Stomach (tissue), 9 donors: Measurements from ENCODE around the gene PFKFB1. TPM values are rescaled to one million over a fixed set of nuclear protein-coding genes. Genes with fewer than 3 reads are reported as not detected.

Experiments
- DNase-seq, 2 donors: peaks; one replicate each; pipeline versions ENCODE4 v3.0.0 to v3.0.0-alpha.2; 2013 to 2019
- H3K27ac ChIP-seq, 5 donors: fragments of 200-600 bp in 4 of 5; sonication (generic) in 4 of 5; one replicate each; pipeline ENCODE4 v1.5.1; 2013 to 2019; ENCODE audit warnings: mild to moderate bottlenecking in 1 of 5, moderate library complexity in 1 of 5
- H3K27me3 ChIP-seq, 3 donors: fragments of 200-600 bp; sonication (generic); one replicate each; pipeline ENCODE4 v1.5.1; 2017 to 2019; ENCODE audit warnings: mixed run types in 1 of 3
- H3K36me3 ChIP-seq, 4 donors: fragments of 200-600 bp; sonication (generic); 1 replicate in 3 of 4; 2 replicates in 1 of 4; pipeline ENCODE4 v1.5.1; 2016 to 2019
- H3K4me1 ChIP-seq, 4 donors: fragments of 200-600 bp; sonication (generic); one replicate each; pipeline ENCODE4 v1.5.1; 2016 to 2019
- H3K4me3 ChIP-seq, 4 donors: fragments of 200-600 bp; sonication (generic) in 3 of 4; one replicate each; pipeline ENCODE4 v1.5.1; 2016 to 2019; ENCODE audit warnings: mild to moderate bottlenecking in 1 of 4
- H3K9me3 ChIP-seq, 4 donors: fragments of 200-600 bp; sonication (generic); one replicate each; pipeline ENCODE4 v1.5.1; 2016 to 2019
- CTCF ChIP-seq, 7 experiments: fragments of 450-650 bp in 4 of 7; fragments of 200-600 bp in 3 of 7; sonication (generic) in 3 of 7; IDR thresholded peaks; one replicate each; pipeline ENCODE4 v1.5.1; 2016 to 2019; ENCODE audit warnings: antibody characterized with exemption in 7 of 7, control low read depth in 2 of 7, mild to moderate bottlenecking in 1 of 7
- EP300 ChIP-seq: sonication (generic); formaldehyde crosslinking; IDR thresholded peaks from one replicate; pipeline ENCODE4 v1.6.1; 2017; ENCODE audit warnings: antibody characterized with exemption
- POLR2A ChIP-seq, 4 donors: fragments of 450-650 bp; IDR thresholded peaks; one replicate each; pipeline ENCODE4 v1.6.1; 2016; ENCODE audit warnings: antibody characterized with exemption in 4 of 4, control low read depth in 2 of 4, mild to moderate bottlenecking in 1 of 4, moderate library complexity in 1 of 4
- POLR2AphosphoS5 ChIP-seq, 3 donors: sonication (generic); formaldehyde crosslinking; IDR thresholded peaks; one replicate each; pipeline ENCODE4 v1.6.1; 2016; ENCODE audit warnings: antibody characterized with exemption in 3 of 3
- WGBS, 5 donors: extraction: QIAGEN DNeasy Blood & Tissue Kit in 3 of 5; methylation state at CpG; one replicate each; pipeline versions ENCODE4 v1.1.5 to v1.1.7; 2013 to 2018; 5-methylcytosine and 5-hydroxymethylcytosine counted together
- intact Hi-C: fragments of 100-400 bp; cut with DNase I; formaldehyde crosslinking; loops from one replicate; pipeline ENCODE4 v1.15.1; 2023; ENCODE audit warnings: low total_unique reads
- polyA plus RNA-seq, 3 donors: library from polyadenylated mRNA; stranded (reverse); fragments of 200-250 nt; gene quantifications; one replicate each; pipeline ENCODE4 v1.2.3, GENCODE V29; 2013
- total RNA-seq, 5 donors: library from RNA; depleted of rRNA; stranded (reverse); fragments of >200 nt; gene quantifications; one replicate each; pipeline versions ENCODE4 v1.1.0 to v1.2.3, GENCODE V29; 2014 to 2016
- donor health status: healthy with polysubstance abuse.
- donor health status: Bipolar disorder and iron deficiency.
- donor health status: healthy.

Gene PFKFB1
- total and polyA plus RNA-seq, 8 donors: 0.25 to 2.0 (median 0.57) TPM; not detected in 4

- Histone ChIP-seq H3K9me3 (peaks cover 0 to 23% (median 0%) of the 10 kb centered on the region in 4 donors), H3K4me1 (no peaks in the 10 kb centered on the region), H3K36me3 (no peaks in the 10 kb centered on the region), H3K4me3 (no peak overlapping the region), H3K27me3 (no peaks in the 10 kb centered on the region), H3K27ac (no peak overlapping the region)
- intact Hi-C loops: no loop called here
- no peak for DNase-seq
- TF ChIP-seq EP300 (no peak), CTCF (IDR thresholded peaks at IDR 0.05) (no peak), POLR2A (IDR thresholded peaks at IDR 0.05) (no peak), POLR2AphosphoS5 (IDR thresholded peaks at IDR 0.05) (no peak)
These were observed 15.5 kb downstream of the PFKFB1 start for GRCh38 chrX:54978448-54978847.

- 60 to 79% (median 74%) methylated on average over 4 of the region's 4 CpGs for WGBS, 5 donors
These were observed 16.6 kb downstream of the PFKFB1 start for GRCh38 chrX:54977387-54977786.

GRCh38 chrX:54964766-54965497 lies 29.1 kb downstream of the PFKFB1 start:
- DNase-seq: no peak
- no peak overlapping the region for H3K4me3 ChIP-seq
- no peak overlapping the region for H3K27ac ChIP-seq
- H3K36me3 ChIP-seq: no peaks in the 10 kb centered on the region
- H3K9me3 ChIP-seq: peaks cover 0 to 18% (median 7%) of the 10 kb centered on the region in 4 donors
- no peaks in the 10 kb centered on the region for H3K4me1 ChIP-seq
- intact Hi-C loops: no loop called here
- TF ChIP-seq EP300 (no peak), POLR2A (IDR thresholded peaks at IDR 0.05) (no peak), POLR2AphosphoS5 (IDR thresholded peaks at IDR 0.05) (no peak), CTCF (IDR thresholded peaks at IDR 0.05) (no peak)
- H3K27me3 ChIP-seq: no peaks in the 10 kb centered on the region
- 64 to 82% (median 74%) methylated on average over 4 of the region's 4 CpGs for WGBS, 5 donors

More at GRCh38 chrX:54977387-54977786, 16.6 kb downstream of the PFKFB1 start:
- TF ChIP-seq EP300 (no peak), CTCF (IDR thresholded peaks at IDR 0.05) (no peak), POLR2AphosphoS5 (IDR thresholded peaks at IDR 0.05) (no peak), POLR2A (IDR thresholded peaks at IDR 0.05) (no peak)
- Histone ChIP-seq H3K4me1 (no peaks in the 10 kb centered on the region), H3K27me3 (no peaks in the 10 kb centered on the region), H3K36me3 (no peaks in the 10 kb centered on the region), H3K9me3 (peaks cover 0 to 18% (median 0%) of the 10 kb centered on the region in 4 donors), H3K27ac (no peak overlapping the region), H3K4me3 (no peak overlapping the region)
- no peak for DNase-seq
- intact Hi-C loops: no loop called here

- no peak for DNase-seq
- 67 to 100% (median 85%) methylated on average over 1 of the region's 1 CpG for WGBS, 5 donors
- Histone ChIP-seq H3K4me1 (no peaks in the 10 kb centered on the region), H3K9me3 (no peaks in the 10 kb centered on the region), H3K27me3 (no peaks in the 10 kb centered on the region), H3K27ac (no peak overlapping the region), H3K4me3 (no peak overlapping the region), H3K36me3 (no peaks in the 10 kb centered on the region)
- TF ChIP-seq POLR2A (IDR thresholded peaks at IDR 0.05) (no peak), POLR2AphosphoS5 (IDR thresholded peaks at IDR 0.05) (no peak), CTCF (IDR thresholded peaks at IDR 0.05) (no peak), EP300 (no peak)
- intact Hi-C loops: no loop called here
These were observed 32.2 kb downstream of the PFKFB1 start for GRCh38 chrX:54961750-54962149.
